ENCODE data around the gene PCK2. TPM values are rescaled to one million over a fixed set of nuclear protein-coding genes. Genes with fewer than 3 reads are reported as not detected.

The PCK2 gene
- total and polyA plus RNA-seq, 2 donors (not counting 3 experiments of a cell fraction or from before 2014, with no cell fraction given), result 23.5 to 24.5 TPM

GRCh38 chr14:24146978-24147760 is 53.1 kb downstream of the PCK2 start, which contains the start of gene RNF31:
Gene RNF31 (plus strand): TSS chr14:24147498. CDS start chr14:24147699, 201 bp downstream.
- no peak for TF ChIP-seq EZH2 (IDR thresholded peaks at IDR 0.05; ENCODE audit: borderline replicate concordance, low read depth, low read length, severe bottlenecking)
- no peak for TF ChIP-seq MYC (IDR thresholded peaks at IDR 0.05; ENCODE audit: low read depth, low read length)
- peak; percentile 75 for TF ChIP-seq POLR2A (IDR thresholded peaks at IDR 0.05; ENCODE audit: low read depth, low read length)
- peak; percentile 67 for TF ChIP-seq POLR2AphosphoS5 (IDR thresholded peaks at IDR 0.05; ENCODE audit: insufficient read depth, low read depth, low read length)
- TF ChIP-seq CTCF (IDR thresholded peaks at IDR 0.05; ENCODE audit: extremely low read depth in 1 of 2, insufficient read depth in 1 of 2, low read depth in 1 of 2, low read length in 2 of 2), result no peak
- no peak for TF ChIP-seq JUN (IDR thresholded peaks at IDR 0.05; ENCODE audit: borderline replicate concordance, insufficient read depth, insufficient read length, low read depth)
- no peak for TF ChIP-seq MAX (IDR thresholded peaks at IDR 0.05; ENCODE audit: insufficient read depth, insufficient read length)
- no peak for TF ChIP-seq FOS (IDR thresholded peaks at IDR 0.05; ENCODE audit: borderline replicate concordance, insufficient read depth, low read length)
- TF ChIP-seq GATA2 (IDR thresholded peaks at IDR 0.05; ENCODE audit: insufficient read depth, insufficient read length, low read depth, low read length), result no peak
- Histone ChIP-seq H3K9me3 (replicated peaks; ENCODE audit: control insufficient read depth, insufficient read depth, low read length) (no peaks in the 10 kb centered on the region), H3K79me2 (ENCODE audit: control insufficient read depth, insufficient read depth, low read length) (peaks cover 25% of the 10 kb centered on the region), H3K4me1 (ENCODE audit: control insufficient read depth, extremely low read depth, insufficient read depth, low read length) (peaks cover 17% of the 10 kb centered on the region), H3K4me2 (ENCODE audit: insufficient read depth, low read length) (peak within 1 kb of the TSS; percentile 95), H3K9me1 (replicated peaks; ENCODE audit: control insufficient read depth, extremely low read depth, insufficient read depth, low read length) (no peaks in the 10 kb centered on the region), H3K27me3 (ENCODE audit: control insufficient read depth in 2 of 2, insufficient read depth in 2 of 2, low read length in 2 of 2) (no peaks in the 10 kb centered on the region), H3K36me3 (ENCODE audit: control insufficient read depth in 2 of 2, extremely low read depth in 1 of 2, insufficient read depth in 2 of 2, low read length in 2 of 2) (peaks cover 0 to 25% of the 10 kb centered on the region in 2 experiments), H3K9ac (replicated peaks; ENCODE audit: extremely low read depth, insufficient read depth, low read length) (peak within 1 kb of the TSS; percentile 72), H2AFZ (ENCODE audit: low read depth, low read length) (peak within 1 kb of the TSS; percentile 91), H3K27ac (ENCODE audit: insufficient read depth, low read depth, low read length) (peak within 1 kb of the TSS; percentile 52), H4K20me1 (replicated peaks; ENCODE audit: control insufficient read depth, extremely low read depth, insufficient read depth, low read length) (no peaks in the 10 kb centered on the region), H3K4me3 (replicated peaks in 1 of 3; ENCODE audit: insufficient read depth in 1 of 3, low read depth in 1 of 3, low read length in 3 of 3) (peak within 1 kb of the TSS; percentile 59 to 86 (median 79))
- dilution Hi-C loops (cut with MboI; ENCODE audit: extremely low pct_ligation_motif_present, low sequenced_read_pairs) (no loop called here), intact Hi-C loops (cut with micrococcal nuclease) (loop anchor here (1.0 to 5.0 kb wide), 8 partner anchors 11 to 285 kb away; partner anchors contain the start of genes CHMP4A, DCAF11, DHRS1 and IPO4)
- POLR2A ChIA-PET, result interaction anchor here (1.0 to 2.0 kb wide), 6 partner anchors 10 to 66 kb away, joined by 3 to 13 read pairs (median 5); partner anchors contain the start of genes CHMP4A, DCAF11, NRL and PSME1
- CTCF ChIA-PET, result interaction anchor here (0.7 to 7.8 kb wide), 11 partner anchors 11 to 187 kb away, joined by 3 to 63 read pairs (median 4); partner anchors contain the start of genes CIDEB, IRF9, PSME1 and TINF2
- FAIRE-seq (peak; percentile 100), DNase-seq (ENCODE audit: low read depth, low spot score) (peak; percentile 97)
- BruUV-seq (replicated peaks), result no TSS peak
